WTC11 (cell line): Measurements from ENCODE around the gene PALD1. TPM values are rescaled to one million over a fixed set of nuclear protein-coding genes. Genes with fewer than 3 reads are reported as not detected.

Source experiments
- ATAC-seq: fragments of 200-7000 bp; cut with Tn5 transposase; 2 replicates; pipeline ENCODE4 v1.10.0; 2021; ENCODE audit warnings: mild to moderate bottlenecking, moderate library complexity
- CTCF ChIA-PET: fragments of 300-600 bp; sonication (Branson Sonifier 250); formaldehyde crosslinking; loops from one replicate; lab custom pipeline; 2021; ENCODE audit warnings: antibody characterized with exemption; lab: Charles Lee
- POLR2A ChIA-PET: fragments of 350-600 bp; sonication (Branson Sonifier 250); formaldehyde crosslinking; loops from one replicate; lab custom pipeline; 2021; ENCODE audit warnings: antibody characterized with exemption; lab: Charles Lee
- DNase-seq: peaks from one replicate; pipeline ENCODE4 v3.0.0; 2021; ENCODE audit warnings: low spot score
- H3K27ac Mint-ChIP-seq: 2 replicates; pipeline ENCODE4 v1.8.0; 2021; ENCODE audit warnings: mixed read lengths
- H3K27me3 Mint-ChIP-seq: 2 replicates; pipeline ENCODE4 v1.8.0; 2021; ENCODE audit warnings: low read depth, mild to moderate bottlenecking, moderate library complexity, mixed read lengths
- H3K36me3 Mint-ChIP-seq: 2 replicates; pipeline ENCODE4 v1.8.0; 2021; ENCODE audit warnings: mixed read lengths
- H3K4me1 Mint-ChIP-seq: 2 replicates; pipeline ENCODE4 v1.8.0; 2022; ENCODE audit warnings: mixed read lengths
- H3K4me3 Mint-ChIP-seq: 2 replicates; pipeline ENCODE4 v1.8.0; 2021; ENCODE audit warnings: mild to moderate bottlenecking, moderate library complexity, mixed read lengths
- H3K9me3 Mint-ChIP-seq: 2 replicates; pipeline ENCODE4 v1.8.0; 2021; ENCODE audit warnings: mixed read lengths
- ETV6 ChIP-seq: sonication (generic); formaldehyde crosslinking; IDR thresholded peaks from 2 replicates; pipeline ENCODE4 v1.8.1; 2022; ENCODE audit warnings: mild to moderate bottlenecking, missing genetic modification reagents
- FOXP1 ChIP-seq: sonication (generic); formaldehyde crosslinking; IDR thresholded peaks from 2 replicates; pipeline ENCODE4 v1.8.0; 2022; ENCODE audit warnings: missing genetic modification reagents, mild to moderate bottlenecking, moderate library complexity, borderline replicate concordance
- KAT7 ChIP-seq: sonication (generic); formaldehyde crosslinking; IDR thresholded peaks from 2 replicates; pipeline ENCODE4 v1.8.1; 2023; ENCODE audit warnings: missing genetic modification reagents, mild to moderate bottlenecking, borderline replicate concordance
- MYBL2 ChIP-seq: sonication (generic); formaldehyde crosslinking; IDR thresholded peaks from 2 replicates; pipeline ENCODE4 v1.8.1; 2023; ENCODE audit warnings: mild to moderate bottlenecking, moderate library complexity, missing genetic modification reagents
- NR3C1 ChIP-seq: sonication (generic); formaldehyde crosslinking; conservative IDR thresholded peaks from 2 replicates; pipeline ENCODE4 v1.8.1; 2023; ENCODE audit warnings: low read depth, mild to moderate bottlenecking, missing genetic modification reagents
- OVOL2 ChIP-seq: fragments of 250-450 bp; sonication (Bioruptor Pico); IDR thresholded peaks from 2 replicates; pipeline ENCODE4 v1.9.0; 2021; ENCODE audit warnings: mild to moderate bottlenecking, borderline replicate concordance
- RELA ChIP-seq: sonication (generic); formaldehyde crosslinking; IDR thresholded peaks from 2 replicates; pipeline ENCODE4 v1.8.1; 2022; ENCODE audit warnings: missing genetic modification reagents, mild to moderate bottlenecking, borderline replicate concordance
- SP1 ChIP-seq: sonication (generic); formaldehyde crosslinking; conservative IDR thresholded peaks from 2 replicates; pipeline ENCODE4 v1.8.1; 2022; ENCODE audit warnings: missing genetic modification reagents
- TEAD1 ChIP-seq: sonication (generic); formaldehyde crosslinking; IDR thresholded peaks from 2 replicates; pipeline ENCODE4 v1.8.0; 2022; ENCODE audit warnings: mild to moderate bottlenecking, missing genetic modification reagents
- TEAD4 ChIP-seq: sonication (generic); formaldehyde crosslinking; IDR thresholded peaks from 2 replicates; pipeline ENCODE4 v1.8.0; 2022; ENCODE audit warnings: mild to moderate bottlenecking, missing genetic modification reagents
- total RNA-seq: library from RNA; stranded (reverse); gene quantifications from 3 replicates; pipeline ENCODE4 v1.2.3, GENCODE V29; 2021
- TF ChIP-seq, protein P1 (sequence below): sonication (generic); formaldehyde crosslinking; IDR thresholded peaks from 2 replicates; pipeline ENCODE4 v1.8.1; 2022; ENCODE audit warnings: low read depth, missing genetic modification reagents, borderline replicate concordance
- TF ChIP-seq, protein P2 (sequence below): sonication (generic); formaldehyde crosslinking; IDR thresholded peaks from 2 replicates; pipeline ENCODE4 v1.8.1; 2023; ENCODE audit warnings: mild to moderate bottlenecking, missing genetic modification reagents
- TF ChIP-seq, protein P3 (sequence below): sonication (generic); formaldehyde crosslinking; conservative IDR thresholded peaks from 2 replicates; pipeline ENCODE4 v1.8.1; 2023; ENCODE audit warnings: mild to moderate bottlenecking, low read depth, missing genetic modification reagents, moderate library complexity
- TF ChIP-seq, protein P4 (sequence below): fragments of 250-450 bp; sonication (Bioruptor Pico); IDR thresholded peaks from 2 replicates; pipeline ENCODE4 v1.9.0; 2021; ENCODE audit warnings: moderate library complexity, mild to moderate bottlenecking, inconsistent platforms, borderline replicate concordance
- TF ChIP-seq, protein P5 (sequence below): sonication (generic); formaldehyde crosslinking; IDR thresholded peaks from 2 replicates; pipeline ENCODE4 v1.8.0; 2022; ENCODE audit warnings: mild to moderate bottlenecking, missing genetic modification reagents
- TF ChIP-seq, protein P6 (sequence below): sonication (generic); formaldehyde crosslinking; IDR thresholded peaks from 2 replicates; pipeline ENCODE4 v1.8.0; 2022; ENCODE audit warnings: mild to moderate bottlenecking, missing genetic modification reagents
- TF ChIP-seq, protein P7 (sequence below): sonication (generic); formaldehyde crosslinking; IDR thresholded peaks from 2 replicates; pipeline ENCODE4 v1.8.1; 2023; ENCODE audit warnings: mild to moderate bottlenecking, missing genetic modification reagents
- TF ChIP-seq, protein P8 (sequence below): sonication (generic); formaldehyde crosslinking; IDR thresholded peaks from 2 replicates; pipeline ENCODE4 v1.8.1; 2023; ENCODE audit warnings: mild to moderate bottlenecking, missing genetic modification reagents, moderate library complexity
- TF ChIP-seq, protein P9 (sequence below): sonication (generic); formaldehyde crosslinking; IDR thresholded peaks from 2 replicates; pipeline ENCODE4 v1.8.0; 2022; ENCODE audit warnings: mild to moderate bottlenecking, missing genetic modification reagents
- TF ChIP-seq, protein P10 (sequence below): fragments of 250-450 bp; sonication (Bioruptor Pico); IDR thresholded peaks from 2 replicates; pipeline ENCODE4 v1.8.0; 2021; ENCODE audit warnings: mild to moderate bottlenecking

The PALD1 gene
- total RNA-seq, 1 experiment from 2014 or later = 43.6 TPM

DNA sequence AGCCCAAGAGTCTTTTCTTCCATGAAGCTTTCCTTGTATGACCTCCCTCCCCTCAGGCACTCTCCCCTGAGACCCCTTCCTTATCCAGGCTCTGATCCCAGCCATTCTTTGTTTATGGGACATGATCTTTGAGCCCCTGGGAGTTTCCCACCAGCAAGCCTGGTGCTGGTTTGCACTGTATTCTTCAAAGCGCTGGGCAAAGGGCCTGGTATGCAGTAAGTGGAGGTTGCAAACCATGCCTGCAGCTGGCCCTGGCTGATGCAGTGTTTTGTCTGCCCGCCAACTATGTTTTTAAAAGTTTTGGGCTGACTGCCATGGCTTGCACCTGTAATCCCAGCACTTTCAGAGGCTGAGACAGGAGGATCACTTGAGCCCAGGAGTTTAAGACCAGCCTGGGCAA, 30.3 kb upstream of the PALD1 start (continued):
- no peak for TF ChIP-seq NR3C1
- no peak for TF ChIP-seq OVOL2
- TF ChIP-seq, protein P1, sequence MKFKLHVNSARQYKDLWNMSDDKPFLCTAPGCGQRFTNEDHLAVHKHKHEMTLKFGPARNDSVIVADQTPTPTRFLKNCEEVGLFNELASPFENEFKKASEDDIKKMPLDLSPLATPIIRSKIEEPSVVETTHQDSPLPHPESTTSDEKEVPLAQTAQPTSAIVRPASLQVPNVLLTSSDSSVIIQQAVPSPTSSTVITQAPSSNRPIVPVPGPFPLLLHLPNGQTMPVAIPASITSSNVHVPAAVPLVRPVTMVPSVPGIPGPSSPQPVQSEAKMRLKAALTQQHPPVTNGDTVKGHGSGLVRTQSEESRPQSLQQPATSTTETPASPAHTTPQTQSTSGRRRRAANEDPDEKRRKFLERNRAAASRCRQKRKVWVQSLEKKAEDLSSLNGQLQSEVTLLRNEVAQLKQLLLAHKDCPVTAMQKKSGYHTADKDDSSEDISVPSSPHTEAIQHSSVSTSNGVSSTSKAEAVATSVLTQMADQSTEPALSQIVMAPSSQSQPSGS = no peak
- TF ChIP-seq, protein P2, sequence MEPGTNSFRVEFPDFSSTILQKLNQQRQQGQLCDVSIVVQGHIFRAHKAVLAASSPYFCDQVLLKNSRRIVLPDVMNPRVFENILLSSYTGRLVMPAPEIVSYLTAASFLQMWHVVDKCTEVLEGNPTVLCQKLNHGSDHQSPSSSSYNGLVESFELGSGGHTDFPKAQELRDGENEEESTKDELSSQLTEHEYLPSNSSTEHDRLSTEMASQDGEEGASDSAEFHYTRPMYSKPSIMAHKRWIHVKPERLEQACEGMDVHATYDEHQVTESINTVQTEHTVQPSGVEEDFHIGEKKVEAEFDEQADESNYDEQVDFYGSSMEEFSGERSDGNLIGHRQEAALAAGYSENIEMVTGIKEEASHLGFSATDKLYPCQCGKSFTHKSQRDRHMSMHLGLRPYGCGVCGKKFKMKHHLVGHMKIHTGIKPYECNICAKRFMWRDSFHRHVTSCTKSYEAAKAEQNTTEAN = no peak
- no peak for TF ChIP-seq FOXP1
- no peak for TF ChIP-seq RELA
- TF ChIP-seq, protein P3, sequence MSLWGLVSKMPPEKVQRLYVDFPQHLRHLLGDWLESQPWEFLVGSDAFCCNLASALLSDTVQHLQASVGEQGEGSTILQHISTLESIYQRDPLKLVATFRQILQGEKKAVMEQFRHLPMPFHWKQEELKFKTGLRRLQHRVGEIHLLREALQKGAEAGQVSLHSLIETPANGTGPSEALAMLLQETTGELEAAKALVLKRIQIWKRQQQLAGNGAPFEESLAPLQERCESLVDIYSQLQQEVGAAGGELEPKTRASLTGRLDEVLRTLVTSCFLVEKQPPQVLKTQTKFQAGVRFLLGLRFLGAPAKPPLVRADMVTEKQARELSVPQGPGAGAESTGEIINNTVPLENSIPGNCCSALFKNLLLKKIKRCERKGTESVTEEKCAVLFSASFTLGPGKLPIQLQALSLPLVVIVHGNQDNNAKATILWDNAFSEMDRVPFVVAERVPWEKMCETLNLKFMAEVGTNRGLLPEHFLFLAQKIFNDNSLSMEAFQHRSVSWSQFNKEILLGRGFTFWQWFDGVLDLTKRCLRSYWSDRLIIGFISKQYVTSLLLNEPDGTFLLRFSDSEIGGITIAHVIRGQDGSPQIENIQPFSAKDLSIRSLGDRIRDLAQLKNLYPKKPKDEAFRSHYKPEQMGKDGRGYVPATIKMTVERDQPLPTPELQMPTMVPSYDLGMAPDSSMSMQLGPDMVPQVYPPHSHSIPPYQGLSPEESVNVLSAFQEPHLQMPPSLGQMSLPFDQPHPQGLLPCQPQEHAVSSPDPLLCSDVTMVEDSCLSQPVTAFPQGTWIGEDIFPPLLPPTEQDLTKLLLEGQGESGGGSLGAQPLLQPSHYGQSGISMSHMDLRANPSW (CRISPR knock-in tag) = no peak
- TF ChIP-seq, protein P4, sequence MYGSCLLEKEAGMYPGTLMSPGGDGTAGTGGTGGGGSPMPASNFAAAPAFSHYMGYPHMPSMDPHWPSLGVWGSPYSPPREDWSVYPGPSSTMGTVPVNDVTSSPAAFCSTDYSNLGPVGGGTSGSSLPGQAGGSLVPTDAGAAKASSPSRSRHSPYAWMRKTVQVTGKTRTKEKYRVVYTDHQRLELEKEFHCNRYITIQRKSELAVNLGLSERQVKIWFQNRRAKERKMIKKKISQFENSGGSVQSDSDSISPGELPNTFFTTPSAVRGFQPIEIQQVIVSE (CRISPR knock-in tag) = no peak

DNA sequence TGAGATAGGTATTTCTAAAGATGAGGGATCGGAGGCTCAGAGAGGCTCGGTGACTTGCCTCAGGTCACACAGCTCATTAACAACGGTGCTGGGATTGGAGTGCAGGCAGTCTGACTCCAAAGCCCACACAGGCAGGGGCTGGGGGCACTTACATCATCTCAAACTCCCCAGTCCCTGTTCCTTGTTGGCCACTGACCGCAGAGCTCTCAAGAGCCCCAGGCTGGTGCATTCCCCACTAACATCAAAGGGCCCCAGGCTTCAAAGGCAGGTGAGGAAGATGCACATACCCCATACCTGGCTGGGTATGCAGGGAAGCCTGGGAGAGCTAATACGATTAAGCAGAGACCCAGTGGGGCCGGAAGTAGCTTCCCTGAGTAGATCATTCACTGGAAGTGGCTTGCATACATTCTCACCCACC, 23.3 kb upstream of the PALD1 start:
- ATAC-seq = peak; percentile 77
- DNase-seq = peak; percentile 85
- Mint-ChIP-seq H3K4me3 (peak overlapping the region; percentile 50), H3K27ac (peak overlapping the region; percentile 99), H3K36me3 (no peaks in the 10 kb centered on the region), H3K4me1 (peaks cover 69% of the 10 kb centered on the region), H3K9me3 (no peaks in the 10 kb centered on the region), H3K27me3 (peaks cover 42% of the 10 kb centered on the region)
- ChIA-PET POLR2A (interaction anchor here (0.5 to 2.4 kb wide), 5 partner anchors 8 to 70 kb away, joined by 3 to 16 read pairs (median 4); partner anchors contain the start of gene NODAL), CTCF (interaction anchor here (0.7 to 2.9 kb wide), 21 partner anchors 8 to 1178 kb away, joined by 3 to 19 read pairs (median 4); partner anchors contain the start of genes LRRC20, NODAL and PALD1)
- TF ChIP-seq, protein P5, sequence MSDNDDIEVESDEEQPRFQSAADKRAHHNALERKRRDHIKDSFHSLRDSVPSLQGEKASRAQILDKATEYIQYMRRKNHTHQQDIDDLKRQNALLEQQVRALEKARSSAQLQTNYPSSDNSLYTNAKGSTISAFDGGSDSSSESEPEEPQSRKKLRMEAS (CRISPR knock-in tag) = peak; percentile 35; the same call in 1 of the 2 replicates
- TF ChIP-seq, protein P6, sequence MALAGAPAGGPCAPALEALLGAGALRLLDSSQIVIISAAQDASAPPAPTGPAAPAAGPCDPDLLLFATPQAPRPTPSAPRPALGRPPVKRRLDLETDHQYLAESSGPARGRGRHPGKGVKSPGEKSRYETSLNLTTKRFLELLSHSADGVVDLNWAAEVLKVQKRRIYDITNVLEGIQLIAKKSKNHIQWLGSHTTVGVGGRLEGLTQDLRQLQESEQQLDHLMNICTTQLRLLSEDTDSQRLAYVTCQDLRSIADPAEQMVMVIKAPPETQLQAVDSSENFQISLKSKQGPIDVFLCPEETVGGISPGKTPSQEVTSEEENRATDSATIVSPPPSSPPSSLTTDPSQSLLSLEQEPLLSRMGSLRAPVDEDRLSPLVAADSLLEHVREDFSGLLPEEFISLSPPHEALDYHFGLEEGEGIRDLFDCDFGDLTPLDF = no peak
- TF ChIP-seq, protein P1 = no peak
- TF ChIP-seq, protein P7, sequence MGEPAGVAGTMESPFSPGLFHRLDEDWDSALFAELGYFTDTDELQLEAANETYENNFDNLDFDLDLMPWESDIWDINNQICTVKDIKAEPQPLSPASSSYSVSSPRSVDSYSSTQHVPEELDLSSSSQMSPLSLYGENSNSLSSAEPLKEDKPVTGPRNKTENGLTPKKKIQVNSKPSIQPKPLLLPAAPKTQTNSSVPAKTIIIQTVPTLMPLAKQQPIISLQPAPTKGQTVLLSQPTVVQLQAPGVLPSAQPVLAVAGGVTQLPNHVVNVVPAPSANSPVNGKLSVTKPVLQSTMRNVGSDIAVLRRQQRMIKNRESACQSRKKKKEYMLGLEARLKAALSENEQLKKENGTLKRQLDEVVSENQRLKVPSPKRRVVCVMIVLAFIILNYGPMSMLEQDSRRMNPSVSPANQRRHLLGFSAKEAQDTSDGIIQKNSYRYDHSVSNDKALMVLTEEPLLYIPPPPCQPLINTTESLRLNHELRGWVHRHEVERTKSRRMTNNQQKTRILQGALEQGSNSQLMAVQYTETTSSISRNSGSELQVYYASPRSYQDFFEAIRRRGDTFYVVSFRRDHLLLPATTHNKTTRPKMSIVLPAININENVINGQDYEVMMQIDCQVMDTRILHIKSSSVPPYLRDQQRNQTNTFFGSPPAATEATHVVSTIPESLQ (CRISPR knock-in tag) = no peak
- TF ChIP-seq TEAD4 (CRISPR knock-in tag) = peak; percentile 75; the same call in 1 of the 2 replicates
- no peak for TF ChIP-seq KAT7 (CRISPR knock-in tag)
- 0 out of 2 replicates have a peak, but pooled peaks have one; percentile 31 for TF ChIP-seq SP1
- TF ChIP-seq, protein P8, sequence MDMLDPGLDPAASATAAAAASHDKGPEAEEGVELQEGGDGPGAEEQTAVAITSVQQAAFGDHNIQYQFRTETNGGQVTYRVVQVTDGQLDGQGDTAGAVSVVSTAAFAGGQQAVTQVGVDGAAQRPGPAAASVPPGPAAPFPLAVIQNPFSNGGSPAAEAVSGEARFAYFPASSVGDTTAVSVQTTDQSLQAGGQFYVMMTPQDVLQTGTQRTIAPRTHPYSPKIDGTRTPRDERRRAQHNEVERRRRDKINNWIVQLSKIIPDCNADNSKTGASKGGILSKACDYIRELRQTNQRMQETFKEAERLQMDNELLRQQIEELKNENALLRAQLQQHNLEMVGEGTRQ (CRISPR knock-in tag) = 0 out of 2 replicates have a peak, but pooled peaks have one; percentile 16
- peak; percentile 98 for TF ChIP-seq TEAD1 (CRISPR knock-in tag)
- TF ChIP-seq, protein P9, sequence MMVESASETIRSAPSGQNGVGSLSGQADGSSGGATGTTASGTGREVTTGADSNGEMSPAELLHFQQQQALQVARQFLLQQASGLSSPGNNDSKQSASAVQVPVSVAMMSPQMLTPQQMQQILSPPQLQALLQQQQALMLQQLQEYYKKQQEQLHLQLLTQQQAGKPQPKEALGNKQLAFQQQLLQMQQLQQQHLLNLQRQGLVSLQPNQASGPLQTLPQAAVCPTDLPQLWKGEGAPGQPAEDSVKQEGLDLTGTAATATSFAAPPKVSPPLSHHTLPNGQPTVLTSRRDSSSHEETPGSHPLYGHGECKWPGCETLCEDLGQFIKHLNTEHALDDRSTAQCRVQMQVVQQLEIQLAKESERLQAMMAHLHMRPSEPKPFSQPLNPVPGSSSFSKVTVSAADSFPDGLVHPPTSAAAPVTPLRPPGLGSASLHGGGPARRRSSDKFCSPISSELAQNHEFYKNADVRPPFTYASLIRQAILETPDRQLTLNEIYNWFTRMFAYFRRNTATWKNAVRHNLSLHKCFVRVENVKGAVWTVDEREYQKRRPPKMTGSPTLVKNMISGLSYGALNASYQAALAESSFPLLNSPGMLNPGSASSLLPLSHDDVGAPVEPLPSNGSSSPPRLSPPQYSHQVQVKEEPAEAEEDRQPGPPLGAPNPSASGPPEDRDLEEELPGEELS (CRISPR knock-in tag) = no peak; the same call in 1 of the 2 replicates
- TF ChIP-seq ETV6 (CRISPR knock-in tag) = peak; percentile 91
- TF ChIP-seq, protein P10, sequence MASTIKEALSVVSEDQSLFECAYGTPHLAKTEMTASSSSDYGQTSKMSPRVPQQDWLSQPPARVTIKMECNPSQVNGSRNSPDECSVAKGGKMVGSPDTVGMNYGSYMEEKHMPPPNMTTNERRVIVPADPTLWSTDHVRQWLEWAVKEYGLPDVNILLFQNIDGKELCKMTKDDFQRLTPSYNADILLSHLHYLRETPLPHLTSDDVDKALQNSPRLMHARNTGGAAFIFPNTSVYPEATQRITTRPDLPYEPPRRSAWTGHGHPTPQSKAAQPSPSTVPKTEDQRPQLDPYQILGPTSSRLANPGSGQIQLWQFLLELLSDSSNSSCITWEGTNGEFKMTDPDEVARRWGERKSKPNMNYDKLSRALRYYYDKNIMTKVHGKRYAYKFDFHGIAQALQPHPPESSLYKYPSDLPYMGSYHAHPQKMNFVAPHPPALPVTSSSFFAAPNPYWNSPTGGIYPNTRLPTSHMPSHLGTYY (CRISPR knock-in tag) = no peak
- TF ChIP-seq MYBL2 (CRISPR knock-in tag) = no peak
